ENCODE measurements around the gene ELAPOR2. TPM values are rescaled to one million over a fixed set of nuclear protein-coding genes. Genes with fewer than 3 reads are reported as not detected.
"Not testable (repeated sequence)": the region's sequence is repeated elsewhere in the genome, so short reads cannot be mapped to it uniquely, and the experiment has no call there.

The ELAPOR2 gene, protein sequence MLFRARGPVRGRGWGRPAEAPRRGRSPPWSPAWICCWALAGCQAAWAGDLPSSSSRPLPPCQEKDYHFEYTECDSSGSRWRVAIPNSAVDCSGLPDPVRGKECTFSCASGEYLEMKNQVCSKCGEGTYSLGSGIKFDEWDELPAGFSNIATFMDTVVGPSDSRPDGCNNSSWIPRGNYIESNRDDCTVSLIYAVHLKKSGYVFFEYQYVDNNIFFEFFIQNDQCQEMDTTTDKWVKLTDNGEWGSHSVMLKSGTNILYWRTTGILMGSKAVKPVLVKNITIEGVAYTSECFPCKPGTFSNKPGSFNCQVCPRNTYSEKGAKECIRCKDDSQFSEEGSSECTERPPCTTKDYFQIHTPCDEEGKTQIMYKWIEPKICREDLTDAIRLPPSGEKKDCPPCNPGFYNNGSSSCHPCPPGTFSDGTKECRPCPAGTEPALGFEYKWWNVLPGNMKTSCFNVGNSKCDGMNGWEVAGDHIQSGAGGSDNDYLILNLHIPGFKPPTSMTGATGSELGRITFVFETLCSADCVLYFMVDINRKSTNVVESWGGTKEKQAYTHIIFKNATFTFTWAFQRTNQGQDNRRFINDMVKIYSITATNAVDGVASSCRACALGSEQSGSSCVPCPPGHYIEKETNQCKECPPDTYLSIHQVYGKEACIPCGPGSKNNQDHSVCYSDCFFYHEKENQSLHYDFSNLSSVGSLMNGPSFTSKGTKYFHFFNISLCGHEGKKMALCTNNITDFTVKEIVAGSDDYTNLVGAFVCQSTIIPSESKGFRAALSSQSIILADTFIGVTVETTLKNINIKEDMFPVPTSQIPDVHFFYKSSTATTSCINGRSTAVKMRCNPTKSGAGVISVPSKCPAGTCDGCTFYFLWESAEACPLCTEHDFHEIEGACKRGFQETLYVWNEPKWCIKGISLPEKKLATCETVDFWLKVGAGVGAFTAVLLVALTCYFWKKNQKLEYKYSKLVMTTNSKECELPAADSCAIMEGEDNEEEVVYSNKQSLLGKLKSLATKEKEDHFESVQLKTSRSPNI
- total RNA-seq (2014; rRNA removed; shearing (Covaris generic)), result 5.9 and 13.9 TPM in 2 replicates

DNA sequence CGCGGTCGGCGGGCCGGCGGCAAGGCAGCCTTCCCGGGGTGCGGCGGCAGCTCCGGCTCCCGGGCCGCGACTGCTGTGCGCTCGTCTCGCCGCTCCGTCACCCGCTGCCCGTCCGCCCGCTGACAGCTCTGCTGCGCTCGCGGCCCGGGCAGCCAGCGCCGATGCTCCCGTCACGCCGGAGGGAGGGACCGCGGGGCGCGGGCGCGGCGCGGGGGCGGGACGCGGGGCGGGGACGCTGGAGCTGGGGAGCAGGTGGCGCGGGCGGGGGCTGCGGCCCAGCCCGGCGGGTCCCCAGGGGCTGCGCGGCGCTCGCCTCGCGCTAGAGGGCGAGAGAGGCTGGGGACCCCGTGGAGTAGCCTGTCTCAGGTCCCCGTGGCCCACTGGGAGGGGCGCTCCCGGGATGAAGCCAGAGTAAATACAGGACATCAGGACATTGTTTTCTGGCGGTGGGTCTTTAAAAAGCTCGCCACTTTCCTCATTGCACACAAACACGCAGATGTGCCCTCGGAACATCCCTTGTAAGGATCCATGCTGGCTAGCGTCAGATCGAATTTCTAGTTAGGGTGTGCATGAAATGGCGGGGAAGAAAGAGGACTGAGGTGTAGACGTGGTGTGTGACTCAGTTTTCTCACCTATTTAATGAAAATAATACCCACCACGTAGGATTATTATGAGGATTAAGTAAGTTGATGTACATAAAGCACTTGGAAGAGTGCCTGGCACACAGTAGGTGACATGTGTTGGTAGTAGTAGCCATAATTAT lies at the start of gene ELAPOR2:
Gene ELAPOR2 (minus strand): TSS at position 130 of the 763 bp plus-strand sequence. CDS start 141 bp downstream, outside the sequence.
- DNase-seq (ENCODE audit: low read depth), result peak; percentile 85

DNA sequence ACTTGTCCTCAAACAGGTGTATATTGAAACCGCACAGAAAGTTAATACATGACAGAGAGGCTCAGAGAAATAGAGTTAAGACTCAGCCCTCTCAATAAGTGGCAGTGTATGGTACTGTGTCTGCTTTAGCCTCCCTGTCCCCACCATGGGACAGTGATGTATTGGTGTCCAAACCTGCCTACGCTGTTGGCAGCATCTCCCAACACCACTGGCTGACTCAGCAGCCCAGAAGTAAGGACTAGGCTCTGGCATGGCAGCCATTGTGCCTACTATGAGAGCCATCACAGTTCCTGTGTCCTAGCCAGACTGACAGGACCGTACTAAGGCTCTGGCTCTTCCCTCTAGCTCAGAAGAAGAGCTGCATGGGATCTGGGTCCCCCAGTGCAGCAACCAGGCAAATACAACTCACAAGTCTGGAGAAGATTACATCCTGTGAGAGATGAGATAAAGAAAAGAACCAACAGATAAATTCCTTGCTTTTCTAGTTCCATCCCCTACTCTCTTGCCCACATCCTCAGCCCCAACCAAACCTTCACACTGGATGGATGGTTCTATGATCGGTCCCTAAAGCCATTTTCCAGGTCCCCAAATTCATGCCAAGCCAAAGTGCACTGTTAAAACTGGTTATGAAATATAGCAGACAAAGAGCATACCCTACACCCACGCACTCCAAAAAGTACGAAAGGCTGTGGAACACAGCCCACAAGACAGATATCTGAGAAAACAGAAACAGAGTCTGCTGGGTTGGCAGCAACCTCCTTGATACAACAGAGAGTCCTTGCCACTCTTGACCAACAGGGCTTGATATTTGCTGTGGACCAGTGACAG lies 48.7 kb upstream of the ELAPOR2 start:
- no peak for DNase-seq (ENCODE audit: low read depth)

DNA sequence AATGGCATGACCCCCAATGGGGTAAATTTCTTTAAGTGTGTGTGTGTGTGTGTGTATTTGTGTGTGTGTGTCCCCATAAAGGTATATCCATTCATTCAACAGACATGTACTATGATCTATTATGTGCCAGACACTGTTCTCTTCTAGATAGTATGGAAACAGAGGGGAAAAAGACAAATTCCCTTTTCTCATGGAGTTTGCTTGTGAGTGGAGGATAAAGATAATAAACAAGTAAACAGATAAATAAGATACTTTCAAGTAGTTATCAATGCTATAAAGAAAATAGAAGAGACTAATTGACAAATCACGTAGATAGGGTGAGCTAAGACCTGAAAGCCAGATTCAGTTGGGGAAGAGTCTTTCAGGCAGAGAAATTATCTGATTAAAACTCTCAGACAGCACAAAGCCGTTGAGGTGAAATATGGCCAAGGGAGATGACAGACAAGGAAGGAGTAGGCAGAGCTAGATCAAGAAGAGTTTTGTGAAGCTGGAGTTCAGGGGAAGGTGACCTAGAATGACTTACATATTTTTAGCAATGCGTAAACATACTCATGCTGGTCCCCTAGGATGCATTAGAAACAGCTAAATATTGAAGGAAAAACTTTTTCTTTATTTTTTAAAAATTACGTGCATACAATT lies 47.6 kb upstream of the ELAPOR2 start:
- DNase-seq (ENCODE audit: low read depth), result no peak

DNA sequence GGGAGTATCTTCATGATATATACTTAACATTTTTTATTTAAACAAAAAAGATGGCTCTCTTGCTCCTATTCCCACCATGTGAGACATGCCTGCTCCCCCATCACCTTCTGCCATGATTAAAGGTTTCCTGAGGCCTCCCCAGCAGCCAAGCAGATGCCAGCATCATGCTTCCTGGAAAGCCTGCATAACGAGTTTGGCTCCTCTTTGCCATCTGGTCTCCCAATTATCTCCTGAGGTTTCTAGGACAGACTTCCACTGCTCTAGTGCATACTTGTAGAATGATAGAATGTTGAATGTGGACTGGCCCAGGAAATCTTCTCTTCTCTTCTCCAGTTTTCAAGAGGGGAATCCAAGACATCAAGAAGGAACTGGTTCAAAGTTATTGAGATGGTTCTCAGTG lies 45.9 kb upstream of the ELAPOR2 start:
- no peak for DNase-seq (ENCODE audit: low read depth)

DNA sequence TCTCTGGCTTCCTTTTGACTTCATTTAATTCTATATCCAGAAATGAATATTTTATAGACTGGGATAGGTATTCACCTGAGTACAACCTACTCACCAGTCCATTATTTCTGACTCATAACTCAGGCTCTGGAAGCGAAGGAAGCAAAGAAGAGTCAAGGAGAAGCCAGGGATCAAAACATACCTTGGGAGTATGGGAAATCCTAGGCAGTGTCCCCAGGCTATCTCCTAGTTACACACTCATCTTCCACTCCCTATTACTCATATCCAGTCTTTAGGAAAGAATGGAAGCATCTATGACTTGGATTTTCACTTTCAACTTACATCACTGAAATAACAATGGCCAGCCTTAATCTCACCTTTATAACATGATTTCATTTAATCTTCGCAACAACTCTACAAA lies 40.9 kb upstream of the ELAPOR2 start:
- peak; percentile 39 for DNase-seq (ENCODE audit: low read depth)

DNA sequence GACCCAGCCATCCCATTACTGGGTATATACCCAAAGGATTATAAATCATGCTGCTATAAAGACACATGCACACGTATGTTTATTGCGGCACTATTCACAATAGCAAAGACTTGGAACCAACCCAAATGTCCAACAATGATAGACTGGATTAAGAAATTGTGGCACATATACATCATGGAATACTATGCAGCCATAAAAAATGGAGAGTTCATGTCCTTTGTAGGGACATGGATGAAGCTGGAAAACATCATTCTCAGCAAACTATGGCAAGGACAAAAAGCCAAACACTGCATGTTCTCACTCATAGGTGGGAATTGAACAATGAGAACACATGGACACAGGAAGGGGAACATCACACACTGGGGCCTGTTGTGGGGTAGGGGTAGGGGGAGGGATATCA lies 37.9 kb upstream of the ELAPOR2 start:
- DNase-seq (ENCODE audit: low read depth), result not testable (repeated sequence)

DNA sequence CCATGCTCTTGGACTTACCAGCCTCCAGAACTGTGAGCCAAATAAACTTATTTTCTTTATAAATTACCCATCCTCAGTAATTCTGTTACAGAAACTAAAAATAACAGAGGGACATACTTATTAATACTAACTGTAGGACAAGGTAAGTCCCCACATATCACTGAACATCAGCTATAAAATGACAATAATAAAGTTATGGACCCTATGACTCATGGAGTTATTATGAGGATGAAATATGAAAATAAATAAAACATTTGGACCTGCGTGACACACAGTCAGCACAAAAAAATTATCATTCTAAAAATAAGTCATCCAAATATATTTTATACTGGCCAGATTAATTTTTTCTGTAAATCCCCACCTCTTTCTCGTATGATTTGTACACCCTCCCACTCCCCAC lies 34.9 kb upstream of the ELAPOR2 start:
- no peak for DNase-seq (ENCODE audit: low read depth)

DNA sequence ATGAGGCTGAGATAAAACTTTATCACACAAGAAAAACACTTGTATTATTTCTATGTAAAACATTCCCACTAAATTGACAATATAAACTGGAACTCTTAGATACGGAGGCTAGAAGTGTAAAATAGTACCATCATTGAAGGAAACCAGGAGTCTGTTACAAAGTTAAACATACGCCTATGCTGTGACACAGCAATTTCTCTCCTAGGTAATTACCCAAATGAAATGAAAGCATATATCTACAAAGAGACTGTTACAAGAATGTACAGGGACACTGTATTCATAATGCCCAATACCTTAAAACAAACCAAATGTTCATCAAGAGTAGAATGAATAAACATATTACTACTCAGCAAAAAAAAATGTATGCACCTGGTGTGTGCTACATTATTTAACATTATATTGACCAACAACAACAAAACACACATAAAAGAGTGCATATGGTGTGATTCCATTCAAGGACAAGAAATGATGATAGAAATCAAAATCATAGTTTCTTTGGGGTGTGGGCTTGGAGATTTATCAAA lies 33.2 kb upstream of the ELAPOR2 start:
- no peak for DNase-seq (ENCODE audit: low read depth)

DNA sequence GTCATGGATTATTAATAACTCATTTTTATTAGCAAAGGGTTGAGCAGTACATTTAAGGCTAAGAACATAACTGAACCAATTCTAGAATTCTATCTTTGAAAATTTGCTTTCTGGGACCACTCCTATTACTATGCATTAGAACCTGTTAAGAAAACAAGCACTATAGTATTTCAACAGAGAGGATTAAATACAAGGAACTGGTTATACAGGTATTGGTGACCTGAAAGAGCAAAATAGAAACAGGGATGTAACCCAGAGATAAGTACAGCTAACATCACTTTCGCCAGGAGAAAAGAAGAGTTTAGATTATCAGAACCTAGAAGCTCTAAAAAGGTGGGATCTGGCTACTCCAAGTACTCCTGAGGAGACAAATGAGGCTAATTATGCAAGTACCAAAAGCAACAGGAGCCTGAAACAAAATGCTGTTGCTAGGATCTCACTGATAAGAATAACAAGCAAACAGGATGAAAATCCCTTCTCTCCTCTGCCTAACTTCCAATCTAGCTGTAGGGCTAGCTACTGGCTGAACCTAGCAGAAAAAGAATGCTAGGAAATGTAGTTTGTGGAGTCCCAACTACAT lies 32.1 kb upstream of the ELAPOR2 start:
- DNase-seq (ENCODE audit: low read depth), result no peak

DNA sequence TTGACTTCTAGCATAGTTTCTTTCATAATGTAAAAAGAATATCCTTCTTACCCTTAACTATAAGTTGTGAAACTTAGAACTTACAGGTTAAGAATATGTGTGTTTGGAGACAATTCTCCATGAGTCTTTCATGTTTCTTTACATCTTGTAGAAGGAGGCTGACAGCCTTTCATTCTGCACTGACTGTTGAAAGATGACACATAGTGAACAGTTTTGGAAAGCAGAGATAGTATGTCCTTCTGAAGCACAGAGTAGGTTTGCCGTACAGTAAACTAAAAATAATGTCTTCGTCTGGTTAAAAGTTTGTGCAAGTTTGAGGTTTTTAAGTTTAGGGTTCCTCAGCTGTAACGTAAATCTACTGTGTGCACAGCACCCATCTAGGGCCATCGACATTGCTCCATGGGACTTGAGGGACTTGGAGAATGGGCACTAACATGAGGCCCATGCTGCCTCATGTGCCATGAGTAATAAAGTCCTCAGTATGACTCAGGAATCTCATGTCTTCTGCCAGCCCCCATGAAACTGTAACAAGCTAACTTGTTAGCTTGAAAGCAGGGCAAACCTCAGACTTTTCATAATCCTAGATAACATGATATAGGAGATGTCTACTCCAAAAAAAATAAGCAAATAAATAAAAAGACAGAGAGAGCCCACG lies 24.5 kb upstream of the ELAPOR2 start:
- DNase-seq (ENCODE audit: low read depth), result peak; percentile 26

DNA sequence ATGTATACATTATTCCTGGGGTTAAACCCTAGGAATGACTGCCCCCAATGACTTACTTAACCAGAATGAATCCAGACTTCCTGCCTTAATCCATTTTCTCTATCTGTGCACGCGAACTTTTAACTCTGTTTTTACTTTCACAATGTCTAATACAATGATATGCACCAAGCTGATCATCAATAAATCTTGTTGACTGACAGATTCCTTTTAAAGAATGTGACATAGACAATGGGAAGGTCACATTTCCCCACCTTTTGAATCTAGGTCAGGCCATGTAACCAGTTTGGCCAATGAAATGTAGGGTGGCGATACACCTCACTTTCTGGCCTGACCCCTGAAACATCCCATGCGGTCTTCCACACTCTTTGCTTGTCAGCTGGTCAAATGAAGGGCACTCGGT lies 23.2 kb upstream of the ELAPOR2 start:
- no peak for DNase-seq (ENCODE audit: low read depth)

DNA sequence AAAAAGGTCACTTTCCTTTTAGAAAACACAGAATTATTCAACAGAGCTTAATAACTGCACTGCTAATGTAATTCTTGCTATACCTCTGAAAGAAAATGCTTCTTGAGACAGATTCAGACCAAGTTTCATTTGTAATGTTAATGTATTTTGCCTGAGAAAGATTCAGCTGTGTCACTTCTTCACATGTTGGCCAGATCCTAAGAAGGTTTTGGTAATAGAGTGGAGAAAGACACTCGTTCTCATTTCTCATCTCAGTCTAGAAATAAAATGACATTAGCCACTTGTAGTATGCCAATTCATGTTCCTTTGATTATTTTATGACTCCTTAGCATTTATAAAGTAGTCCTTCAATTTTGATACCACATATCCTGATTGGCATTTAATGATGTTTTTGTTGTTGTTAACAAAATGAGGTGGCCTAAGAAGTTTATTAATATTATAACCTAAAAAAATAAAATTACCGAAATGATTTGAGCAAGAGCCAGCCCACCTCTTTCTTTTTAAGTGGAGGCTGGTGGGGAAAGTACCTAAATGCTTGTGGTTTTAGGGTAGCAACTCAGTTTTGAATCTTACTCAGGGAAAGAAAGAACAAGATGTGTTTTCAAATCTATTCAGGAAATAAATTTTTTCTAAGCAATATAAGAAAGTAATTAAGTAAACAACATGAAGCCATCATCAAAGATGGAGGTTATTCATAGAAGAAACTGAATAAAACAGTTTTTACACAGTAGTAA lies 16.4 kb upstream of the ELAPOR2 start:
- no peak for DNase-seq (ENCODE audit: low read depth)

DNA sequence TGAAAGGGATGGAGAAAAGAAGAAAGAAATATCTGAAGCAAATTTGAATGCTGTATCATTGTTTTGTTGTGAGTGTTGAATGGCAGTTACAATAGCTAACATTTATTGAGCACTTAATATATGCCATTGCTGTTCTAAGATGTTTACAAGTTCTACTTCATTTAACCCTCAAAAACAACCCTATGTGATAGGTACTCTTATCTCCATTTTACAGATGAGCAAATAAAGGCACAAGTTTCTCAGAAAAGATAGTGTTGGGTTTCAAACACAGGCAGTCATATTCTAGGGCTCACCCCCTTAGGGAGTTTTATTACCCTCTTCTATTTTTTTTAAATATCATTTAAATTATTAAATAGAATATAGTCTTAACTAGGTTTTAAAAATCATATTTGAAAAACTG lies 8.3 kb upstream of the ELAPOR2 start:
- no peak for DNase-seq (ENCODE audit: low read depth)

DNA sequence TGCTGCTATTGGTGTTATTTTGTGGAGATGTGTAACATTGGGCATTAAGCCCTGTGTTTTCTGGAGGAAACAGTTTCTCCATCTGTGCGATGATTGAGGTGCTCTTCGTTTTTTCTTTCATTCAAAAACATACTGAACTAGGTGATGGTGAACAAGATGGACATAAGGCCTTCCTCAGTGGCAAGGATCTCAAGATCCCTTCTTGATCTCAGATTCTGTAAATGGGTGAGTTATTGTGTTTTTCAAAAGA lies 759 bp upstream of the ELAPOR2 start:
- no peak for DNase-seq (ENCODE audit: low read depth)

DNA sequence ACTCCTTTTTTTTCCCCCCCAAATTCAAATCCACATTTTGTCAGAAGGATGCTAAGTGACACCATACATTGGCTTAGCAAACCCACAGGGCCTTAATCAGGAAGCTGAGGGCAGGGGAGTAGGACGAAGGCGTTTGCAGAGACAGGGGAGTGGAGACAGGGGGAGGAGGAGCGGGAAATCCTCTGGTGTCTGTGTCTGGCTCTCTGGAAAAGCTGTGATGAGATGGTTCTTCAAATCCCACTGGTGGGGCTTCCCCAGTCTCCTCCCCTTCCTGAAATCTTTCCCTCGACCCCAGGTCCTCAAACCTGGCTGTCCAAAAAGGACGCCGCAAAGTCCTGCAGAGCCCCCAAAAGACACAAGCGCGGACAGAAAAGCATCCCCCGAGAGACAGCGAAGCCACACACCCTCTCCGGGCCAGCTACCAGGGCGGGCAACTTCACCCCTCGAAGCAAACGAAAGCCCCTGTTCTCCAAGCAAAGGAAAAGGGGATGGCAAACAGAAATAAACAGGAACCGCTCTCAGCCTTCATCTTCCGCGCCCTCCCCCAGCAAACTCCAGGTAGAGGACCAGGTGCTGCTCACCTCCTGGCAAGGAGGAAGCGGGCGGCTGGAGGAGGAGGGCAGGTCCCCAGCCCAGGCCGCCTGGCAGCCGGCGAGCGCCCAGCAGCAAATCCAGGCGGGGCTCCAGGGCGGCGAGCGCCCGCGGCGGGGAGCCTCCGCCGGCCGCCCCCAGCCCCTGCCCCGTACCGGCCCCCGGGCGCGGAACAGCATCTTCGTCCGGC lies 520 bp downstream of the ELAPOR2 start:
- DNase-seq (ENCODE audit: low read depth), result peak; percentile 9

DNA sequence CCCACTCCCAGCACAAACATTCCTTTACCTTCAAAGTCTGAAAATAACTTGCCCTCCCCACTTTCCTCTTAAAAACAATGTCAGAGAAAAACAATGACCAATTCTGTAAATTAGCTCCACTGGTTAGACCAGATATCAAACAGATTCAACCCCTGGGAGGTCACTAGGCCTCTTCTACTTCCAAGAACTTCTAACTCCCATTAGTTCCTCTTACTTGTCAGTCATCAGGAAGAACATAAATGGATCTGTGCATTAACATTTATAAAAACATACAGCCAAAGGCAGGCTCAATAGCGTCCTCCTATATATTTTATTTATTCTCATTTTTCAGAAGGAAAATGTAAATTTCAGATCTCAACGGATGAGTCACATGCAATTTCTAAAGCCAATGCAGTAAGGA lies 2.2 kb downstream of the ELAPOR2 start:
- DNase-seq (ENCODE audit: low read depth), result no peak

DNA sequence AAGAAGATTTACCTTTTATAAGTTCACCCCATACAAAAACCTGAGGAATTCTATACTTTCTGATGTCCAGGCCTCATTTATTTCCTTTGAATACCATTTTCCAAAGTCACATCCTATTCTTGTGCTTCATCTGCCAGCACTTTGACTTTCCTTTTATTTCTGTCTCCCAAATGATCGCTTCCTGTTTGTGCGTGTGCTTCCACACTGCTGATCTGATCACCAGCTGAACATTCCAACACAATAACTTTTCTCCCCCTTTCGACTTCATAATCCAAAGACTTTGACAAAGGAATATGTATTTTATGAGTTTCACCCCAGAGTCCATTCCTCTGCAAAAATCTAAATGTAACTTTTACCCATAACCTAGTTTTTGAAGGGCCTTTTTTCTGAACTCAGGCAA lies 3.1 kb downstream of the ELAPOR2 start:
- no peak for DNase-seq (ENCODE audit: low read depth)

DNA sequence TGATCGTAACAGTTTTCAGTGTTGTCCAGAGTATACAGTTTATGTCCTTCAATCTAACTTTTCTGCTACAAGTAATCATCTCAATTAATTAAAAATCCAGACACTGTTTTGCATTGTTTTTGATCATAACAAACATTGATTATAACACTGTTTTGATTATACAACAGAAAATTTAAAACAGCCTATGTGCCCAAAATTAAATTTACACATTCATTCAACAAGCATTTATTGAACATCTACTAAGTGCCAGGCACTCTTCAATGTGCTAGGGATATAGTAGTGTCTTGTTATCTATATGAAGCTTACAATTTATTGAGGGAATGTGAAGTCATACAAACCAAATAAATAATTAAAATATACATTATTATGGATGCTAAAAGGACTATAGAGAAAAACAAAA lies 10.6 kb downstream of the ELAPOR2 start:
- no peak for DNase-seq (ENCODE audit: low read depth)
